Measurements from ENCODE around the gene NCOA3.

GRCh38 chr20:47502271-47503239 is 868 bp downstream of the NCOA3 start:
- TF ChIP-seq, protein P1, sequence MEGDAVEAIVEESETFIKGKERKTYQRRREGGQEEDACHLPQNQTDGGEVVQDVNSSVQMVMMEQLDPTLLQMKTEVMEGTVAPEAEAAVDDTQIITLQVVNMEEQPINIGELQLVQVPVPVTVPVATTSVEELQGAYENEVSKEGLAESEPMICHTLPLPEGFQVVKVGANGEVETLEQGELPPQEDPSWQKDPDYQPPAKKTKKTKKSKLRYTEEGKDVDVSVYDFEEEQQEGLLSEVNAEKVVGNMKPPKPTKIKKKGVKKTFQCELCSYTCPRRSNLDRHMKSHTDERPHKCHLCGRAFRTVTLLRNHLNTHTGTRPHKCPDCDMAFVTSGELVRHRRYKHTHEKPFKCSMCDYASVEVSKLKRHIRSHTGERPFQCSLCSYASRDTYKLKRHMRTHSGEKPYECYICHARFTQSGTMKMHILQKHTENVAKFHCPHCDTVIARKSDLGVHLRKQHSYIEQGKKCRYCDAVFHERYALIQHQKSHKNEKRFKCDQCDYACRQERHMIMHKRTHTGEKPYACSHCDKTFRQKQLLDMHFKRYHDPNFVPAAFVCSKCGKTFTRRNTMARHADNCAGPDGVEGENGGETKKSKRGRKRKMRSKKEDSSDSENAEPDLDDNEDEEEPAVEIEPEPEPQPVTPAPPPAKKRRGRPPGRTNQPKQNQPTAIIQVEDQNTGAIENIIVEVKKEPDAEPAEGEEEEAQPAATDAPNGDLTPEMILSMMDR (IDR thresholded peaks at IDR 0.05): no peak
- no peak for TF ChIP-seq POLR2A (IDR thresholded peaks at IDR 0.05)
